HG03066 (cell line): ENCODE measurements around the gene ZNF234.
A peak's percentile ranks its signal among the peaks of the same experiment; 100 is the strongest.
"Not testable (repeated sequence)": the region's sequence is repeated elsewhere in the genome, so short reads cannot be mapped to it uniquely, and the experiment has no call there.

ENCODE experiments used
- ATAC-seq: cut with Tn5 transposase; IDR thresholded peaks from one replicate; pipeline ENCODE4 v1.9.1; 2021; ENCODE audit warnings: low read depth; ENCODE audit not compliant: unreplicated experiment

Gene ZNF234

DNA sequence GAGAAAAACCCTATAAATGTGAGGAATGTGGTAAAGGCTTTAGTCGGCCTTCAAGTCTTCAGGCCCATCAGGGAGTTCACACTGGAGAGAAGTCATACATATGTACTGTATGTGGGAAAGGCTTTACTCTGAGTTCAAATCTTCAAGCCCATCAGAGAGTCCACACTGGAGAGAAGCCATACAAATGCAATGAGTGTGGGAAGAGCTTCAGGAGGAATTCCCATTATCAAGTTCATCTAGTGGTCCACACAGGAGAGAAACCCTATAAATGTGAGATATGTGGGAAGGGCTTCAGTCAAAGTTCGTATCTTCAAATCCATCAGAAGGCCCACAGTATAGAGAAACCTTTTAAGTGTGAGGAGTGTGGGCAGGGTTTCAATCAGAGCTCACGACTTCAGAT, 35.2 kb downstream of the ZNF234 start:
- no peak for ATAC-seq

DNA sequence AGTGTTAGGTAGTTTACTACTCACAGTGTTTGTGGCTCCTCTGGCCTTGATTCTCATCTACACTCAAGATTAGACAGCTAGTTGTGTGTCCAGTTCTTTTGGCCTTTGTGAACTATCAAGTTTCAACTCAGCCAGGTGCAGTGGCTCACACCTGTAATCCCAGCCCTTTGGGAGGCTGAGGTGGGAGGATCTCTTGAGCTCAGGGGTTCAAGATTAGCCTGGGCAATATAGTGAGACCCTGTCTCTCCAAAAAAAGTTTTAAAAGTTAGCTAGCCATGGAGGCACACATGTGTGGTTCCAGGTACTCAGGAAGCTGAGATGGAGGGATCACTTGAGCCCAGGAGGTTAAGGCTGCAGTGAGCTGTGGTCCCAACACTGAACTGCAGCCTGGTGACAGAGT, 39.6 kb downstream of the ZNF234 start:
- ATAC-seq, result no peak

DNA sequence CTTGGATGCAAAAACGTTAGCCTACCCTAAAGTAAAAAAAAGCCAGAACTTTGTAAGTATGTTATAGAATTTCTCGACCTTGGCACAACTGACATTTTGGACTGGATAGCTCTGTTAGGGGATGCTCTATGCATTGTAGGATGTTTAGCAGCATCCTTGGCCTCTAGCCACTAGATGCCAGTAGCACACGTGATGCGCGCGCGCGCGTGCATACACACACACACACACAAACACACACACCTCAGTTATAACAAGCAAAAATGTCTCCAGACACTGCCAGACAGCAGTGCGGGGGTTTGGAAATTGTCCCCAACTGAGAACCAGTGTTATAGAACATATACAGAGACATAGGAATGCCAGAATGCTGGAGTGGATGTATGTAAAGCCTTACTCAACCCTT, 40.8 kb downstream of the ZNF234 start:
- ATAC-seq, result no peak

DNA sequence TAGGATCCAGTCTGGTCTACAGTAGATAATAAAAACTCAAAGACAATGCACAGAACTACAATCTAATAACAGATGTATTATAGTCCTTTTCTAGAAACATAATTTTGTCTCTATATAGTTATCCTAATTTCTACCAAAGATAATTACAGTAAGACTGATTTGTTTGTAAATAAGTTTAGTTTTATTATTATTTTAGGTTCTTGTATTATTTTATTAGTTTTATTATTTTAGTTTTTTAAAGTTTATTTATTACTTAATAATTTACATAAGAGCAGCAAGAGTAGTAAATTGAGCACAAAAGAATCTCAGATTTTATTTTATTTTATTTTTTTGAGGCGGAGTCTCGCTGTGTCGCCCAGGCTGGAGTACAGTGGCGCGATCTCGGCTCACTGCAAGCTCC, 48.7 kb downstream of the ZNF234 start:
- ATAC-seq, result no peak

DNA sequence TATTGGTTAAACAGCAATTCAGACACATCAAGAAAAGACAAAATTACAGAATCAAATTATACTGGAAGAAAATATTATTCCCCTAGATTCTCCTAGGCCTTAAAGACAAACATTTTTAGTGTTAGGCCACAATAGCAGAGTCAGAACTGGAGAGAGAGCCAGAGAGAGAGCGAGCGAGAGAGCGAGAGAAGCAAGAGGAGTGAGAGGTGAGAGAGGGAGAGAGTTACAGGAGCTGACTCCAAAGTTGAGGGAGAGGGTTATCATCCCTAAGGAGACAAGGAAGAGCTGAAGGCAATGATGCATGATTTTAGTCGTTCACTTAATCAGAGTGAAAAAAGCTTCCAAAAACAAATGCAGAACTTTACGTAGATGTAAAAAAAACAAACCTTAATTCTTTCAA, 50.8 kb downstream of the ZNF234 start:
- ATAC-seq, result no peak

DNA sequence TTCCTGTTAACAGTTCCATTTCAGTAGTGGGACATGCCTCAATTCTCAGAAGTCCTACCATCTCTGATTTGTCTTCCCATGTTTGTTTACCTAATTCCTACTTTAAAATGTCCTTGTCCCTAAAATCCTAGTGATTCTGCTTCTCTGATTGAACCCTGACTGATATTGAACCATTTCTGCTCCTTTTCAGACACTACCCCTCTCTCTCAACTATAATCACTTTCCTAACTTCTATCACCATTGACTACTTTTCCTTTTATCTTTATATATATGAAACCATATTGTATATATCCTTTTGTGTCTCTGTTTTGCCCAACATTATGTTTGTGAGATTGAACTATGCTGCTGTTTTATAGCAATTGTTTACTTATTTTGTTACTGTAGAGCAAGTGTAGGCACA, 55.4 kb downstream of the ZNF234 start:
- ATAC-seq, result no peak

DNA sequence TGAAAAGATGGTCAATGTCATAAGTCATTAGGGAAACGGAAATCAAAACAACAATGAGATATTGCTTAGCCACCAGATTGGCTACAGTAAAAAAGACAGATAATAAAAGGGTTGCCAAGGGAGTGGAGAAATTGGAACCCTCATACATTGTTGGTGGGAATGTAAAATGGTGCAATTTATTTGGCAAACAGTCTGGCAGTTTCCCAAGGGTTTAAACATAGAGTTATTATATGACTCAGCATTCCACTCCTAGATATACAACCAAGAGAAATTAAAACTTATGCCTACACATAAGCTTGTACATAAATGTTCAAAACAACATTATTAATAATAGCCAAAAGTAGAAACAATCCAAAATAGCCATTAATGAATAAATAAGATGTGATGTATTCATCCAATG, 61.1 kb downstream of the ZNF234 start:
- no peak for ATAC-seq

DNA sequence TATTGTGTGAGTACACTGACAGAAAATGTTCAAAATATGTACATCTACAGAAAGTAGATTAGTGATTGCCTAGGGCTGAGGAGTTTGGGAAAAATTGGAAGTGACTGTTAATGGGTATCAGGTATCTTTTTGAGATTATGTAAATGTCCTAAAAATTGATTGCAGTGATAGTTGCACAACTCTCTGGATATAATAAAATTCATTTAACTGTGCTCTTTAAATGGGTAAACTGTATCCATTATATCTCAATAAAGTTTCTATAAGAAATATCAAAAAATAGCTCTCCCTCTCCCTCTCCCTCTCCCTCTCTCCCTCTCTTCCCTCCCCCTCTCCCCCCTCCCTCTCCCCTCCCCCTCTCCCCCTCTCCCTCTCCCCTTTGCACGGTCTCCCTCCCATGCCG, 61.6 kb downstream of the ZNF234 start:
- no peak for ATAC-seq

DNA sequence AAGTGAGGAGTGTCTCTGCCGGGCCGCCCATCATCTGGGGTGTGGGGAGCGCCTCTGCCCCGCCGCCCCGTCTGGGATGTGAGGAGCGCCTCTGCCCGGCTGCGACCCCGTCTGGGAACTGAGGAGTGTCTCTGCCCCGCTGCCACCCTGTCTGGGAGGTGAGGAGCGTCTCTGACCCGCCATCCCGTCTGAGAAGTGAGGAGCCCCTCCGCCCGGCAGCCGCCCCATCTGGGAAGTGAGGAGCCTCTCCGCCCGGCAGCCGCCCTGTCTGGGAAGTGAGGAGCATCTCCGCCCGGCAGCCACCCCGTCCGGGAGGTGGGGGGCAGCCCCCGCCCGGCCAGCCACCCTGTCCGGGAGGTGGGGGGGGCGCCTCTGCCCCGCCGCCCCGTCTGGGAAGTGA, 62.5 kb downstream of the ZNF234 start:
- ATAC-seq, result not testable (repeated sequence)

DNA sequence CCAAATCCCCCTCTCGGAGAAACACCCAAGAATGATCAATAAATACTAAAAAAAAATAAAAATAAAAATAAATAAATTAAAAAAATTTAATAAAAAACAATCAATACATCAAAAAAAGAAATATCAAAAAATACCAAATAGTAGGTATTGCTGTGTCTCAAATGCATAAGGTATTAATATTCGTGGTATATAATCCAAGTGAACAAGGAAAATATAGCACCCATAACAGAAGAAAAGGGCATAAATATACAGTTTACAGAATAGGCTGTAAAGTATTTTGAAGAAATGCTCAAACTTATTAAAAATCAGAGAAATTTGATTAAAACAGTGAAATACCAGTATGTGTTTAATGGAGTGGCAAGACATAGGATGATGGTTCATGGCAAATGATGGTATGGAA, 63.4 kb downstream of the ZNF234 start:
- ATAC-seq, result no peak

DNA sequence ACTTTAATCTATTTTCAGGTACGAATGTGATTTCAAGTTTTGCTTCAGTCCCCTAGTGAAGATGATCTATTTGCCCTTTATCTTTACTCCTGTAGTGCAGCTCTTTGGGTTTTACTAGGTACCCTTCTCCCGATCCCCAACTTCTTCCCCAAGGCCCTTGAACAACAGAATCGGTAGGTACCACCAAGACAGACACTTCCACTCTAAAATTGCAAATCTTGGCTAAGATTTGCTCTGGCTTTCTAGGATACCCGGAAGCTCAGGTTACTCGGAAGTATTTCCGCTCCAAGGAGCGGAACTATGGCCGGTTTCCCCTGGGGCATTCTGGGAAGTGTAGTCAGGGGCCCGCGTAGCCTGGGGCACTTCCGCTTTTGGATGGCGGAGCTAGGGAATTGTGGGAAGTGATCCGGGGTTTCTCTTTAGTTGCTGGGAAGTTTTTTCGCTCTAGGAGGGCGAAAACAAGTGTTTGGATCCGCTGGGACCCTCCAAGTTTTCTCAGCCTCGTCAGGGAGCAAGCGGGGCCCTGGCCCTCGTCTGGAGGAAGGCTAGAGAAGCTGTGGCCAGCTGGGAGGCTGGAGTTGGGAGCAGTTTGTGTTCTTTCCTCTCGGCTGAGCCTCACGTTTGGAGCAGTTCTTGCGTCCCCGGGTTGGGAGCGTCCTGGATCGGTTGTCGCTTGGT, 65.9 kb downstream of the ZNF234 start:
- peak; percentile 63 for ATAC-seq
